Stimulated activated CD4-positive, alpha-beta T cell treated with anti-CD3 and anti-CD28 coated beads, Interleukin-2, amount 100 ng/mL, for 4 hours (primary cell): ENCODE data around the gene SLC12A7.

ENCODE experiments used
- DNase-seq: peaks from one replicate; pipeline ENCODE4 v3.0.0-alpha.2; 2020; ENCODE audit warnings: low read depth

The SLC12A7 gene

DNA sequence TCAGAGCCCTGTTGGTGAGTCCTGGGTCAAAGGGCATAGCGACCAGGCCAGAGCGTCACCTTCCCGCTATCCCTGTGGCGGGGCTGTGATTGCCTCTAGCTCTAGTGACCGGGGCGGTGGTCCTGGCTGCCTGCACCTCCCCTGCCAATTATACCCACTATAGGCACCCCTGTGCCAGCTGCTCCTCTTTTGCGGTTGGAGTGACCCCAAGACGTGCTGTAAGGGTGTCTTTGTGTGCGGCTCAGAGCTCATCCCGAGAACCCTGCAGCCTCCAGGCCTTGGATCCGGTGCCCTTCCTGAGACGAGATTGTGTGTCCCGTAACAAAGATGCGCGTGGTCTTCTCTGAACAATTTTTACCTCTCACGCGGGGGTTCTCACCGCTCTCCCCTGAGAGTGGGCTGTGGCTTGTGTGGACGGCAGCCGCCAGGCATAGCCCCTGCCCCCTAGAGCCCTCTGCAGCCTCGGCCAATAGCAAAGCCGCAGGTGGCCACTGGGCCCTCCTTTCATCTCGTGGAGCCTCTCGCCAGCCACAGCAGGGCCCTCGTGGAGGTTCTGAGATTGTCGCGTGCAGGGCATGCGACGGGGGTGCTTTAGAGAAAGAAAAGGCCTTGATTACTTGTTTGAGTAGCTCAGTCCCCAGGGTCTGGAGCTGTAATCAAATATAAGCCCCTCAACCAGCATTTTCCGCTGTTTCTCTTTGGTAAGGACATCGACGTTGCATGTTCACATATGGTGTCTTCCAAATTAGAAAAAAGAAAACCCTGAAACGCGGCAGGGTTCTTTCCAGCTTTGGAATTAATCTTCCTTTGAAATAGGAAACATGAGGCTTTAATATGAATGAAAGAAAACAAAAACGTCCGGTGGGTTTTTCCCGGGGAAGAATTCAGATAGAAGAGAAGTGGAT, 92.6 kb downstream of the SLC12A7 start:
- no peak for DNase-seq

DNA sequence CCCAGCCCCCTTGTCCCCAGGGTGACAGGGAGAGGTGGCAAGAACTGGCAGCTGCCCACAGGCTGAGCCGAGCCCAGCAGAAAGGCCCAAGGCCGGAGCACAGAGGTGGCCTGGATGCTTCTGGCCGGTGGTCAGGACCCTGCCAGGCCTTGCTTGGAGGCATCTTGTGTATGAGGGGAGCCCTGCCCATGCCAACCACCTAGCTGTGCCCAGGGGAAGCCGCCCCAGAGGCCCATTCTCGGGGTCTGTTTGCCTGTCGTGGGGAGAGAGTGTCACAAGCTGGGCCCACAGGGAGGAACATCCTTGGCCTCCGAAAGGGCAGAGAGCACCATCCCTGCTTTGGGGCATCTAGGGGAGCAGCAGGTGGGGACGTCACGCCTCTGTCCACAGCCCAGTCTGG, 93.3 kb downstream of the SLC12A7 start:
- no peak for DNase-seq

DNA sequence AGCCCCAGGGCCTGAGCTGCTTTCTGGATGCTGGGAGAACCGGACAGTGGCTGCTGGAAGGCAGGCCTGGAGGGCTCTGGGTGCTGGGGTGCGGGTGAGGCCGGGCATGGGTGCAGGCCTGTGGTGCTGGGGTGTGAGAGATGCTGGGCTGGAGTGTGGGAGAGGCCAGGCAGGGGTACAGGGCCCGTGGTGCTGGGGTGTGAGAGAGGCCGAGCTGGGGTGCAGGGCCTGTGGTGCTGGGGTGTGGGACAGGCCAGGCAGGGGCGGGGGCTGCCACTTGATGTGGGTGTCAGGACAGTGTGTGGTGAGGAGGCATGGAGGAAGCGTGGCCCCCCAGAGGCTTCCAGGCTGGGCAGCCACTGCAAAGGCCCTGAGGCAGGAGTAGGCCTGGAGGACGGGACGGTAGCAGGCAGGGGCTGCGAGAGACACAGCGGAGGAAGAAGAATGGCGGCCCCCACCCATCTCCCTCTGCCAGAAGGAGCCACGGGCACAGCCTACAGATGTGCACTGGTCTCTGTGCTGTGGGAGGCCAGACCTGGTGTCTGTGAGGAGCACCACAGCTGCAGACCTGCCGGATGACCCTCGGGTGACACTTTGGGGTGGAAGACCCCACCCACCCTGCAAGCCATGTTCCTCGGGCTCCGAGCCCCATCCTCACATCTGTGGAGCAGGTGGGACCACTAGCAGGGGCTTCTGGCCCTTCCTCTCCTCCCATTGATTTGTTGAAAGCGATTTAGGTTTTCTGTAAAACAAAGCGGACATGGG, 94.0 kb downstream of the SLC12A7 start:
- DNase-seq, result no peak

DNA sequence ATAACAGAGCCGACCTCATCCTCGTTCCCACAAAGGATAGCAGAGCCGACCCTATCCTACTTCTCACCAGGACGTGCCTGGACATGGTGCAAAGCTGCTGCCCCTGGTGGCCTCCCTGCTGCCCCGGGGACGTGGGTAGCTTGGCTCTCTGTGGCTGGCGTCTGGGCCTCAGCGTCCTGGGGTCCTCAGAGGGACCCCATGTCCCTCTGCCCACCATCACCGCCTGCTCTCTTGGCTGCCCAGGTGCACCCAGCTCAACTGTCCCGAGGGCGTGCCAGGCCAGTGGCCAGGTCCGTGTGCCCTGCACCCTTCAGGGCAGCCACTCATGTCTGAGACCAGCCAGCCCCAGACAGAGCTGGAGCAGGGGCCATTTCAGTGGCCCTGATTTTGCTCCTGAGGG, 94.8 kb downstream of the SLC12A7 start:
- no peak for DNase-seq

DNA sequence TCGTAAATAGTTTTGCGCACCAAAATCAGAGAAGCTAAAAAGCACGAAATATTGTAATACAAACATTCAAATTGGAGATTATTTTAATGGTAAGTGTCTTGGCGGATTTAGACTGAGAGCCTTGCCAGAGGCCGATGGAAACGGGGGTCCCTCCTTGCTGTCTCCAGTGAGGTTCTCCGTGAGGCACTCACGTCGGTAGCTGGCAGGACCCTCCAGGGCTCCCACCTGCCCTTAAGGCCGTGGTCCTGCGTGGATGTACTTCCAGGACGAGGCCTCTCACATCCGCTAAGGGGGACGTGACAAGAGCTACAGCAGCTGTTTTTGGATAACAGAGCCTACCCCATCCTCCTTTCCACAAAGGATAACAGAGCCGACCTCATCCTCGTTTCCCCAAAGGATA, 95.4 kb downstream of the SLC12A7 start:
- DNase-seq, result no peak

DNA sequence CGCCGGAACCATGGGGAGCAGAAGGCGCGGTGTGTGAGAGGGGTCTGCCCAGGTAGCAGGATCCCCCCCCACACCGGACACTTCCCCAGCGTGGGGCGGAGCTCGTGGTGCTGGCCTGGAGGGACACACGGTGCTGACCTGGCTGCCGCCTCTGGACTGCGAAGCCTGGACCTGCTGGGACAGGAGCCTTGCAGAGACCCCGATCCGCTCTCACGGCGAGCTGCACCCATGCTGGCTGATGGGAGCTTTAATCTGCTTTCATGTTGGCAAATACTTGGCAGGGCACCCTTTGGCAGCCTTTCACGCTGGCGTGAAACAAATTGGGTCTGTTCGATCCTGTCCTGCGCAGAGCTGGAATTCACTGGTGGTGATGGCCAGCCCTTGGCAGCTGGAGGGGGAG, 95.8 kb downstream of the SLC12A7 start:
- DNase-seq, result no peak

DNA sequence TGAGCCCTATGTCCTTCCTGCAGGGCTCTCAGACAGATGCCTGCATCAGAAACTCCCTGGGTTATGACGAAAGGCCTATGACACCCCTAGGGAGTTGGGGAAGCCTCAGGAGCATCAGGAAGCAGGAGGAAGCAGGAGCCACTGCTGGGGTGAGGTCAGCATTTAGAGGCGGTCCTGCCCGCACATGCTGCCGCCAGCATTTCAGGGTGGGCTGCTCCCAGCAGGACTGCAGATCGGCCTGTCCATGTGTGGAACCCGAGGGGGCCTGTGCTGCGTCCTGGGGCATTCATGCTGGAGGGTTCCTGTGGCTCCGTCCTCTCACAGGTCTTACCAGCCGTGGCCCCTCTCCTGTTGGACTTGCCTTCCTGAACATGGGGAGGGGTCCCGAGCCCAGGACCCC, 96.4 kb downstream of the SLC12A7 start:
- no peak for DNase-seq

DNA sequence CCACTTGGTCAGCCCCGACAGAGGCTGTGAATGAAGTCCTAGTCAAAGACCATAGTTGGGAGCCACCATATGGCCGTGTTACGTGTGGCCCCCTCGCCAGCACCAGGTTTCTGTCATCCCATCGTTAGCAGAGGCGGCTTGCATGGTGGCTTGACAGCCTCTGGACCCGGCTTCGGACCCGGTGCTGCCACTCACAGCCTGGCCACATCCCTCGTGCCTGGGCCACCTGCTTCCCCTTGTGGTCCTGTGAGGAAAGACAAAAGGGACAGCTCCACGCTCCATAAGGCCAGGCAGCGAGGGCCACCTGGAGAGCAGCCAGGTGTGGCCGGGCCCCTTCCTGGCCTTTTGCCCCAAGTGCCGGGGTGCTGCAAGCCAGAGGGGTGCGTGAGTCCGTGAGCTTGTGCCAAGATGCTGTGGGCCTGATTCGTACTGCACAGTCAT, 97.1 kb downstream of the SLC12A7 start:
- DNase-seq, result no peak

DNA sequence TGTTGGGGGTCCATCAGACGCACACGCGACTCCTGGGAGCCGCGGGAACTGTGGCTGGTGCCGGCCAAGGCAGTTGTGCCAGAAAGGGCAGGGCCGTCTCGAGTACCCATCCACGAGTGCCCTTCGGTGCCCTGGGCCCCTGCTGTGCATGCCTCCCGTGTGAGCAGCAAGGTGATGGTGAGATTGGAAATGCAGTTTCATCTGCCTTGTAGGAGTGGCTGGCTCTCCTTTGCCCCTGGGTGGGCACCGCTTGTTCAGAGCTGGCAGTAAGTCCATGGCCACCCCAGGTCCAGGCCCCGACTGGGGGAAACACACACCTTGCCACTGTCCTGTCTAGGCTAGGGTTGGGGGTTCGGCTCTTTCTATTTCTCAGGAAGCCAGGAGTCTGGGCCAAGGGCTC, 97.5 kb downstream of the SLC12A7 start:
- no peak for DNase-seq

DNA sequence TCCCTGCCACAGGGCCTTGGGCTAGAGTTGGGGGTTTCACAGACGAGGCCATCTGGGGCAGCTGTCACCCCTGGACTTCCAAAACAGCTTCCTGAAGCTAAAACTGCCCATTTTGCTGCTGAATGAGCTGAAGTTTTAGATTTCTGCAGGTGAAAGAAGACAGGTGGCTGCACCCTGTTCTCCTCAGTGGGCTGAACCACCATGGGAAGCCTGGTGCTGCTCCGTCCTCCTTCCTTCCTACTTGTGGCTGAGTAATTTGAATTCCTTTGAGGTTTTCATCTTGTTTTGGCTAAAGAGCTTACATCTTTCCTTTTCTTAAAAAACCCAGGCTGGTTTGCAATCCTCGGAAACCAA, 97.9 kb downstream of the SLC12A7 start:
- no peak for DNase-seq

DNA sequence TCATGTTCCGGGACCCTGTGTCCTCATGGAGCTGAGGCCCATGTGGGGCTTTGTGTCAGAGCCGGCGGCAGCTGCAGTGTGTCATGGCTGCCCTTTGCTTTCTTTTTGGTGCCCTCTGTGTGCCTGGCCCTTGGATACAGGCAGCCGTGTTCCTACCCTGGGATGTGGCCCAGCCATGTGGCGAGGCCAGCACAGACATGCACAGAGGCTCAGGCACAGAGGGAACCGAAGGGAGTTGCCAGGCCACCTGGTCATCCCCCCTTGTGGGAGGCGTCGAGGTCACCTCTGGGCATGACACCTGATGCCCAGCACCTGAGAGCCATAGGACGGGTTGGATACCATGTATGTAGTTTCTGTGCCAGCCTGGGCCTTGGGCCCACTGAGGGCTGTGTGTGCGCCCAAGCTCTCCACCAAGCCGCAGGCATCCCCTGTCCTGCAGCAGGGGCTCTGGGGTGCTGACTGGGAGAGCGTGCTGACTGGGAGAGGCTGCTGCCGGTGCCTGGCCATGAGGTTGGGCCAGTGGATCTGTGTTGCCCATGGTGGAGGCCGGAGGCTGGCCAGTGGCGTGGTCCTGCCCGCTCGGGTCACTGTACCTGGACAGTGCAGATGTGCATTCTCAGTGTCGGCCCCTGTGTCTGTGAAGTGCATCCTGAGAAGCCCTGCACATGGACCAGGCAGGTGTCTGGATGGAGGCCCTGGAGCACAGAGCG, 98.5 kb downstream of the SLC12A7 start:
- no peak for DNase-seq

DNA sequence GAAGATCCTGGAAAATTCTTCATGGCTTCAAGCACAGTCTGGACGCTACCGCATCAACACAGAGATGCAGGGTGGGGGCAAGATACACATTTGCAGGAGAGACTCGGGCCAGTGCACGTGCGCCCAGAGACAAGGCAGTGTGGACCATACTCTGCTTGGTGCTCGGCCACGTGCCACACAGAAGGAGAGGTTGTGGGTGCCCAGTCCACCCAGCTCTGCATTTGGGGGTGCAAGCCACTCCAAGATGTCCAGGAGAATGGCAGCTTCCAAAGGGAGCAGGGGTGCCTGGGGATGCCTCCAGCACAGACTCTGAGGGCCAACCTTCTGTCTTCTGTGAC, 99.0 kb downstream of the SLC12A7 start:
- no peak for DNase-seq

DNA sequence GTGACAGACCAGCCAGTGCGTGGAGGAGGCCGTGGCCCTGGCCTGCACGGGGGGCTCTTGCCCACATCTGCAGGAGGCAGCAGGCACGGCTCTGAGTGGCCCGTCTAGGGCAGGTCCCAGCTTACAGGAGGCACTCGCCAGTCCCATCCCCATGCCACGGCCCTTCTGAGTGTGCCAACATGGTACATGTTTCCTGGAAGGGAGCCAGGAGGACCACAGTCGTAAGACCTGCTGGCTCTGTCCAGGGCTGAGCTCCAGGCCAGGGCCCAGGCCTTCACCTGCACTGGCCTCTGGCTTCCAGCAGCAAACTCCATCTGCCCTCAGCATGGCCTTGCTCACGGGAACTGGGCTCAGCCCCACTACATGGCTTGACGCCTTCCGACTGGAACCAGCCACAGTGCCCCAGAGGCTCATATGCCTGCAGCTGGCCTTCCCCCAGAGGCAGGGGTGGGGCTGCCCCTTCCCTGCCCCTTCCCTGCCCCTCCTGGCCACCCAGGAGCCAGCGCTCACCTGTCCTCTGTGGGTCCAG, 99.5 kb downstream of the SLC12A7 start:
- no peak for DNase-seq

DNA sequence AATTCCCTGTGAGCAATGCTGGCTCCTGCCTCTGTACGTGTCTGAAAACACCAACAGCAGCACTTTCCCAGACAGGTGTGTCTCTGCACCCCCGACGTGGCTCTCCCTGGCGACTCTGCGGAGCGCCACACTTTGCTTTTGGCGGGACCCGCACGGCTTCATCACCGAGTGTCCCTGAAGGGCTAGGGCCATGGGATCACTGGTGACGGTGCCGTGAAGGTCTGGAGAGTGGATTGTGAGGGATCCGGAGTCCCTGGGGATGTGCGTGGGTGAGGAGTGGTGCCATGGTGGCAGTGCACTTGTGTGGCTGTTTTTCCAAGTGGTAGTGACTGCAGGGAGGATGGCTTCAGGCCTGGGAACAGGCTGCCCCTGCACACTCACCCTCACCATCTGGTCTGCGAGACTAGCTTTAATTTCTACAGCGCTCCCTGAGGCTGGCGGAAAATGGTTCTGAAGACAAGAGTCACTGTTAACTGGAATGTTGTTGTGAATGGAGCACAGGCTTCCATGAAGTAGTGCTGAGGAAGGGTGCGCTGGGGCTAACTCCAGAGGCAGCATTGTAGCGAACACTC, 100.0 kb downstream of the SLC12A7 start:
- DNase-seq, result no peak

DNA sequence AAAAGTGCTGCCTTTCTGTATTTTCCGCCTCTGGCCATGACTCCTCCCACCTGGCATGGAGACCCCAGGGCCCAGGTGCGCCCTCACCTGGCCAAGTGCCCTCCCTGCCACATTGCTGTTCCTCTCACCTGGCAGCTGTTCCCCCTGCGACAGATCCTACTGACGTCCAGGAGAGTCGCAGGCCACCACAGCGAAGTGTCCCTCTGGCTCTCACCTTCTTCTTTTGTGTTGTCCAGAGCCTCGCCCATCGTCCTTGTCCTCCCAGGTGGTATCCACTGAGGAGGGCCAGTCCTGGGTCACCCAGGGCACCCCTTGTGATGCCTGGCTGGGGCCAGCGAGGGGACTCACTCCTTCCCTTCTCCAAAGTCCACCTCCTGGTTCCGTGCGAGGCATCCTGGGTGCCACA, 100.6 kb downstream of the SLC12A7 start:
- peak; percentile 22 for DNase-seq

DNA sequence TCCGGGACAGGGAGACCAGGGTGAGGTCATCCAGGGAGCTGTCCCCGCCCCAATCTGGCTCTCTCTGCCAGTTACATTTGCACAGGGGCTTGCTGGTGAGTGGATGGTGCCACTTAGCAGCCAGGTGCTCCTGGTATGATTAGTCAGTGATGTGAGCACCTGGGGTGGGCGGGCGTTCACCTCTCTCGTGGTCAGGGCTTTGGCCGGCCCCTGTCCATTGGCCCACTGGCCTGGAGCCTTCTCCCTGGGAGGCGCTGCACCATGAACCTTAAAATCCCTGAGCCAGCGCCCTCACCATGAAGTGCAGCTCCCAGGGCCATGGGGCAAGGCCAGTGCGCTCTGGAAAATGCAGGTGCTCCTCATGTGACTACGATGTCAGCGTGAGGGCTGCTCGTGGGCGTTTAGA, 101.2 kb downstream of the SLC12A7 start:
- DNase-seq, result no peak

DNA sequence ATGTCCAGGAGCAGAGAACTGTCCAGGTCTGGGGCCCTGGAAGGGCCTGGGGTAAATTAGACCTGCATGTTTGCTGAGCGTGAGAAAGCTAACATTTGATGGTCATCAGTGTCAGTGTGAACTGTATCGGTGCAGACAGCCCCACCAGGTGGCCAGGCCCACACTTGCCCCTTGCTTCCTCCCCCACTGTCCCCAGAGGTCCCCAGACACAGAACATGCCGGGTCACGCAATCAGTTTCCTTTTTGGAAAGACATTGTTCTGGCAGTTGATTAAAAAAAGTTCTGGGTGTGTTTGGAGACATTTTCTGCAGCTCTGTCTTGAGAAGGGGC, 101.7 kb downstream of the SLC12A7 start:
- no peak for DNase-seq

DNA sequence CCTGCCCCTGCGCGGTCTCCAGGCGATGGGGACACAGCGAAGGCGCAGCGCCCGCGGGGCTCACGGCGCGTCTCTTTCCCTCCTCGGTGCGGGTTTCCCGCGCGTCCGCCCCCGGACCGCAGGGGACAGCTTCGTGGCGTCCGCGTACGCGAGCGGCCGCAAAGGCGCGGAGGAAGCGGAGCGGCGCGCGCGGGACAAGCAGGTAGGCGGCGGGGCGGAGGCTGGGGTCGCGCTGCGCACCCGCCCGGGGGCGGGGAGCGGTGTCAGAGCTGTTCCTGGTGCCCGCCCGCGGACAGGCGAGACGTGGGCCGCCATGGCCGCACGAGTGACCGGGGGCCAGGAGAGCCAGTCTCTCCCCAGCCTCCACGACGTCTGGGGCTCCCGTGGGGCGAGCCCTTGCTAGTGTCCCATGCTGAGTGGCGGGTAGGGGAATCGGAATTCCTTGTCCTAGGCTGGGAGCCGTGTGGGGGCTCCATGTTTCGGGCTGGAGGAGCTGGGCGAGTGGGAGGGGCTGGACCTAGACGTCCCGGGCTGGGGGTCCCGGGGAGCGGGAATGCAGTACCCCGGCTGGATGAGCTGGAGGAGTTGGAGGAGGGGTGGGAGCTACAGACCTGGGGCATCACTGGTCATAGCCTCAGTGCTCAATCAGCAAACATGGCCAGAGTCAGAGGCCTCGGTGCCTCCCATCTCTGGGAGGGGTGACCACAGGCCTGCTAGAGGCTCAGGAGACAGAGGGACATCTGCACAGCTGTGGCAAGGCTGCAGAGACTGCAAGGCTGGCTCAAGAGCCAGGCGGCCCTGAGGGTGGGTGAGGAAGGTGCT, 102.3 kb downstream of the SLC12A7 start:
- DNase-seq, result no peak

DNA sequence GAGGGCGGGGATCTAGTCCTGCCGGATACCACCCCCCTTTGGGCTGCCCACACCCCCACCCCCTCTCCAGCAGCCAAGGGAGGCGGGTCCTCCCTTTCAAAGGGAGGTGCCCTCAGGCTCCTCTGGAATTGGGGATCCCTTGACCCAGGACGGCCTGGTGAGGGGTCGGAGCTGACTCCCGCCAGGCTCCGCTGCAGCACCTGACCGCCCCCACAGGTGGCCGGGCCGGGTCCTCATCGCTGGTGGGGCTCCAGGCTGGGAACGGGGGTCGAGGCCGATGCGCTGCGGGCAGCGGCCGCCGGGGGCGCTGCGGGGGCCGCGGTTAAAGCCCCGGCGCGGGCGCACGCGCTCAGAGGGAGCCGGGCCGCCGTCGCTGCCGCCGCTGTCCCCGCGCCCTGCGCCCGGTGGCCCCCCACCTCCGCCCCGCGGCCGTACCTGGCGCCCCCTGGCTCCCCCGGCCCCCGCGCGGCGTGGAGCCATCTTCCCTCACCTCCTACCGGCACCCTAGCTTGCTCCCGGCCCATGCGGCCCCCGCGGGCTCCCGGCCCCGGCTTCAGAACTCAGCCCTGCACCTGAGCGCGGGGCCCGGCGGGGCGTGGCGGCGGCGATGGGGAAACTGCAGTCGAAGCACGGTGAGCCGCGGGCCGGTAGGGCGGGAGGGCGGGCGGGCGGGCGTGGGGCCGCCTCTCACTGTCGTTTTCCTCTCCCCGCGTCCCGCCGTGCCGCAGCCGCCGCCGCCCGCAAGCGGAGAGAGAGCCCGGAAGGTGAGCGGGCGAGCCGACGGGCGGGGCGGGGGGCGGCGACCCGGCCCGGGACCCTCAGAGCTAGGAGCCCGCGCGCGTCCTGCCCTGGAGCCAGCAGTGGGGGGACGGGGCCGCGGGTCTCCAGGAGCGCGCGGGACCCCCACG, 103.2 kb downstream of the SLC12A7 start, which contains the start of gene NKD2:
TSS of gene NKD2 (plus strand) at position 352 of the 908 bp plus-strand sequence. CDS start at position 608, 256 bp downstream.
- DNase-seq, result no peak
